GM12891 (cell line): Measurements from ENCODE around the gene MSLN.

Experiments used
- DNase-seq: peaks from one replicate; pipeline ENCODE4 v3.0.0; 2011; ENCODE audit warnings: low spot score; ENCODE audit not compliant: insufficient read length
- FAIRE-seq: peaks from 2 replicates; lab custom pipeline; 2011; peaks lifted over from hg19 to GRCh38; lab: Jason Lieb, UNC
- PAX5 ChIP-seq: IDR thresholded peaks from 2 replicates; pipeline ENCODE4 v1.6.1; 2011; ENCODE audit warnings: low read length, moderate library complexity, mild to moderate bottlenecking; ENCODE audit not compliant: insufficient read depth, severe bottlenecking
- POLR2A ChIP-seq: IDR thresholded peaks from 2 replicates; pipeline ENCODE4 v1.6.1; 2011; ENCODE audit warnings: low read depth, low read length, control low read depth
- POLR2AphosphoS5 ChIP-seq: IDR thresholded peaks from 2 replicates; pipeline ENCODE4 v1.6.1; 2011; ENCODE audit warnings: low read depth, low read length, control low read depth
- POU2F2 ChIP-seq: IDR thresholded peaks from 2 replicates; pipeline ENCODE4 v1.6.1; 2011; ENCODE audit warnings: low read depth, mild to moderate bottlenecking, control low read depth, low read length, moderate library complexity
- SPI1 ChIP-seq: IDR thresholded peaks from 2 replicates; pipeline ENCODE4 v1.6.1; 2011; ENCODE audit warnings: low read depth, low read length, control low read depth
- TAF1 ChIP-seq: IDR thresholded peaks from 2 replicates; pipeline ENCODE4 v1.6.1; 2011; ENCODE audit warnings: low read depth, low read length, control low read depth

The MSLN gene

GRCh38 chr16:814974-815373 is 54.4 kb downstream of the MSLN start:
- no peak for FAIRE-seq
- no peak for DNase-seq
- TF ChIP-seq SPI1 (no peak), POLR2A (no peak), POLR2AphosphoS5 (no peak), PAX5 (no peak), POU2F2 (no peak), TAF1 (no peak)

DNA sequence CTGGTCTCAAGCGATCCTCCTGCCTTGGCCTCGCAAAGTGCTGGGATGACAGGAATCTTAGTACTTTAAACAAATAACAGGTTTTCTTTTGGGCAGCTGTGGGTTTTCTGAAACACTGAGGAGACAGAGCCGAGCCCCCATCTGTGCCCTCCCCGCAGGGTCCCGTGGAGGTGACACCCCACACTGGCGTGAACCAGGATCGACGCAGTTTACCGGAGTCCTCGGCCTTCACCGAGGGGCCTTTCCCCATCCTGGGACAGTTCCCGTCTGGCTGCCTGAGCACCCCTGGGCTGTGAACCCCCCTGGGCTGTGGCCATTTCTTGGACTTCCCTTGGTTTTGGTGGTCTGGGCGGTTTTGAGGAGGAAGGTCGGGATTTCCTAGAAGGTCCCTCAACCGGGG is 55.3 kb downstream of the MSLN start:
- DNase-seq = no peak
- FAIRE-seq = no peak
- TF ChIP-seq POLR2A (no peak), POU2F2 (no peak), PAX5 (no peak), POLR2AphosphoS5 (no peak), SPI1 (no peak), TAF1 (no peak)

GRCh38 chr16:817001-817906 is 56.7 kb downstream of the MSLN start:
- no peak for DNase-seq
- TF ChIP-seq TAF1 (no peak), POLR2A (no peak)
- FAIRE-seq = no peak

DNA sequence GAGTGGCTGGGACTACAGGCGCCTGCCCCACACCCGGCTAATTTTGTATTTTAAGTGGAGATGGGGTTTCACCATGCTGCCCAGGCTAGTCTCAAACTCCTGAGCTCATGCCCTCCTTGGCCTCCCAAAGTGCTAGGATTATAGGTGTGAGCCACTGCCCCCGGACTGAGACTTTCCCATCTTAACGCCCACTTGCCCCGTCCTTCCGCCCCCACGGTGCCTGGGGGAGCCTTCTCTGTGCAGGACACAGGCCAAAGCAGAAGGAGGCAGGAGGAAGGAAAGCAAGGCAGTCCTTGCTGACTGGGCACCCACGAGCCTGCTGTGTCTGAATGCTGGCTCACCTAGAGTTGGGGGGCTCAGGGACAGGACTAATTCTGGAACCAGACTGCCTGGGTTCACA is 57.6 kb downstream of the MSLN start:
- DNase-seq = no peak
- TF ChIP-seq POLR2AphosphoS5 = no peak
- TF ChIP-seq PAX5 = no peak
- no peak for TF ChIP-seq POU2F2
- TF ChIP-seq POLR2A = no peak
- TF ChIP-seq SPI1 = no peak
- no peak for TF ChIP-seq TAF1
- FAIRE-seq = no peak
